Transverse colon (tissue), 4 donors: ENCODE results near the gene DCTD.

ENCODE experiments used
- EP300 ChIP-seq: sonication (generic); formaldehyde crosslinking; IDR thresholded peaks from one replicate; pipeline ENCODE4 v1.6.1; 2017; ENCODE audit warnings: antibody characterized with exemption, low read depth
- POLR2AphosphoS5 ChIP-seq, 3 donors: sonication (generic); formaldehyde crosslinking; IDR thresholded peaks; one replicate each; pipeline ENCODE4 v1.6.1; 2016; ENCODE audit warnings: antibody characterized with exemption in 3 of 3
- TF ChIP-seq, protein P1 (sequence below), 5 experiments: fragments of 200-600 bp in 3 of 5; fragments of 450-650 bp in 2 of 5; sonication (generic) in 3 of 5; IDR thresholded peaks; 1 replicate in 2 of 5; 2 replicates in 3 of 5; pipeline ENCODE4 v1.5.1; 2016 to 2017; ENCODE audit warnings: antibody characterized with exemption in 5 of 5, inconsistent platforms in 3 of 5, mild to moderate bottlenecking in 2 of 5, moderate library complexity in 1 of 5

DNA sequence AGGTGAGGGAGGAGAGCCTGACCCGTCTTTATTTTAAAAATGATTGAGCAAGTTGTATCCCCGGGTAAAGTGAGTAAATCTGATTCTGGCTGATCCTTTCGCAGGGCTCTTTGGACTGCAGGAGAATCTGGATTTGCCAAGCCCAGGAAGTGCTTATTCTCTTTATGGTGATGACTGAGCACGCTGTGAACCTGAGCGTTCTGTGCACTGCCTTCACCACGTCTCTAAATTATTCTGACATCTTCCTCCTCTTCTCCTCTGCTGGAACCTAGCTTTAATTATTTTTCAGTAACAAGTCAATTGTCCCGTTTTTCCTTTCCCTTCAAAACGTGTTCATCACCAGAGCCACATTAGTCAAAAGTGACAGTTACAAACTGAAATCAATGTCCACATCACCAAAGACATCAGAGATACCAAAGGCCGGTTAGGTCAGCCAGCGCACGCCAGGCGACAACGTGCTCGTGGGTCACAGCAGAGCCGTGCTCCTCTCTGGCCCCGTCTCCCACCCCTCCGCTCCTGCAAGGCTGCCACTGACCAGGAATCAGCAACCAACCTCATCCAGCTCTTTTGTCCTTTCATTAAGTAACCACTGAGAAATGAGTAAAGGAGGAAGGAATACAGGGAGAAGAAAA is 74.3 kb downstream of the DCTD start:
- TF ChIP-seq, protein P1, sequence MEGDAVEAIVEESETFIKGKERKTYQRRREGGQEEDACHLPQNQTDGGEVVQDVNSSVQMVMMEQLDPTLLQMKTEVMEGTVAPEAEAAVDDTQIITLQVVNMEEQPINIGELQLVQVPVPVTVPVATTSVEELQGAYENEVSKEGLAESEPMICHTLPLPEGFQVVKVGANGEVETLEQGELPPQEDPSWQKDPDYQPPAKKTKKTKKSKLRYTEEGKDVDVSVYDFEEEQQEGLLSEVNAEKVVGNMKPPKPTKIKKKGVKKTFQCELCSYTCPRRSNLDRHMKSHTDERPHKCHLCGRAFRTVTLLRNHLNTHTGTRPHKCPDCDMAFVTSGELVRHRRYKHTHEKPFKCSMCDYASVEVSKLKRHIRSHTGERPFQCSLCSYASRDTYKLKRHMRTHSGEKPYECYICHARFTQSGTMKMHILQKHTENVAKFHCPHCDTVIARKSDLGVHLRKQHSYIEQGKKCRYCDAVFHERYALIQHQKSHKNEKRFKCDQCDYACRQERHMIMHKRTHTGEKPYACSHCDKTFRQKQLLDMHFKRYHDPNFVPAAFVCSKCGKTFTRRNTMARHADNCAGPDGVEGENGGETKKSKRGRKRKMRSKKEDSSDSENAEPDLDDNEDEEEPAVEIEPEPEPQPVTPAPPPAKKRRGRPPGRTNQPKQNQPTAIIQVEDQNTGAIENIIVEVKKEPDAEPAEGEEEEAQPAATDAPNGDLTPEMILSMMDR (IDR thresholded peaks at IDR 0.05) = no peak
- TF ChIP-seq POLR2AphosphoS5 (IDR thresholded peaks at IDR 0.05) = no peak
- TF ChIP-seq EP300 = no peak
